ENCODE results near the gene RASSF8.

DNA sequence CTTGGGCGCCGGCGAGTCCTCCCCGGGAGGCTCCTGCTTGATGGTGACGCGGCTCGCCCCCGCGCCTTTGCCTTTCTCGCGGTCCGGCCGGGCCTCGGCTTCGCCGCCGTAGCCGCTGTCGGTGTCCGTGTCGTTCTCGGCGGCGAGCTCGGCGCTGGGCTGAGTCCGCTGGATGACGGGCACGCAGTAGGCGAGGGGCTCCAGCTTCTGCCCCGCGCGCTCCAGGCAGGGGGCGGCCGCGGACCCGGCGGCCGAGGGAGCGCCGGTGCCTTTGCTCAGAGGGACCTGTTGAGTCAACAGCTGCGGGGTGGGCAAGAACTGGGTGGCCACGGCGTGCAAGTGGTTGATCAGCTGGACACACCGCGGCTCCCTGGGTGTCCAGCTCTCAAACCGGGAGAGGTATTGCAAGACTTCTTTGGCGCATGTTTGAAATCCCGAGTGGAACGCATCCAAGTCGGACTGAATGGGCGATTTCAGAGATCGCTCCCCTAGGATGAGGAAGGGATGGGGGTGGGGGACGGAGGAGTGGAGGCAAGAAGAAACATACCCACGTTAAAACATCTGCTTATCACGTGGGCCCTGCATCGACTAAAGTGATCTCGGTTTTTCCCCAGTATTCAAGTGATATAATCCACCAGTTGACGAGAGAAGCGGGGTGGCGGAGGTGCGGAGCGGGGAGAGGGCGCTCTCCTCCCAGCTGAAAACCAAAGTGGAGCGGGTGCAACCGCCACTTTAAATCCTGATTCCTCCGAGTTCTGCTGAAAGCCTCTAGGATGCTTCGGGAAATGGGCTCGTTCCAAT lies 164.4 kb downstream of the RASSF8 start:
- TF ChIP-seq EP300 (IDR thresholded peaks at IDR 0.05) (no peak), POLR2AphosphoS5 (IDR thresholded peaks at IDR 0.05) (peak; percentile 31), POLR2A (IDR thresholded peaks at IDR 0.05) (peak; percentile 37 to 52)
